T-helper 2 cell (primary cell): ENCODE measurements around the gene LYRM2.
A peak's percentile ranks its signal among the peaks of the same experiment; 100 is the strongest.
"Not testable (repeated sequence)": the region's sequence is repeated elsewhere in the genome, so short reads cannot be mapped to it uniquely, and the experiment has no call there.

ENCODE experiments used
- DNase-seq, 5 experiments: peaks; one replicate each; pipeline versions ENCODE4 v3.0.0 to v3.0.0-alpha.2; 2012 to 2022

LYRM2 gene

GRCh38 chr6:89644864-89645263, 6.3 kb upstream of the LYRM2 start:
- DNase-seq, result no peak

- DNase-seq, result no peak
Observed at GRCh38 chr6:89643406-89643805, 4.9 kb upstream of the LYRM2 start.

- DNase-seq, result no peak
Observed at GRCh38 chr6:89642956-89643355, 4.4 kb upstream of the LYRM2 start.

DNA sequence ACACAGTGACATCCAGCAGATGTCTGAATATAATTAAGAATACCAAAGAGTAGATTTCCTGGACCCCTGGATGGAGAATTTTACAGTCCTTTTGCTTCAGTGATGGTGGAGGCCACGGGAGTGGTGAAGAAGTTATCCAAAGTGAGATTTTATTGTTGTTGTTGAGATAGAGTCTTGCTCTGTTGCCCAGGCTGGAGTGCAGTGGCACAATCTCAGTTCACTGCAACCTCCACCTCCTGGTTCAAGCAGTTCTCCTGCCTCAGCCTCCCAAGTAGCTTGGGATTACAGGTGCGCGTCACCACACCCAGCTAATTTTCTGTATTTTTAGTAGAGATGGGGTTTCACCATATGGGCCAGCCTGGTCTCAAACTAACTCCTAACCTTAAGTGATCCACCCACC, 3.0 kb upstream of the LYRM2 start:
- not testable (repeated sequence) for DNase-seq

DNA sequence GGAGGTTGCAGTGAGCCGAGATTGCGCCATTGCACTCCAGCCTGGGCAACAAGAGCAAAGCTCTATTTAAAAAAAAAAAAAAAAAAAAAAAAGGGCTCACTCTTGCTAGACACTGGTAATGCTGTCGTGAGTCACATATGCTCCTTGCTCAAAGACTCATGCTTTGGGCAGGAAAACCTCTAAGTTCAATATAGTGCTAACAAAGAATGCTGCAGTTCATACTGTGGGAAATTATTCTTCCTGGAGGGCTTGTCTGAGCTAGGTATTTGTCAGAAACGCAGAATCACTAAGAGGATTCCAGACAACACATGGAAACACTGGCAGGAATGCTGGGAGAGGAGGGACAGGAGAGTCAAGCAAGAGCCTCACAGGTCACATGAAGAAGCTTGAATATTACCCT, 2.3 kb upstream of the LYRM2 start:
- DNase-seq, result no peak

DNA sequence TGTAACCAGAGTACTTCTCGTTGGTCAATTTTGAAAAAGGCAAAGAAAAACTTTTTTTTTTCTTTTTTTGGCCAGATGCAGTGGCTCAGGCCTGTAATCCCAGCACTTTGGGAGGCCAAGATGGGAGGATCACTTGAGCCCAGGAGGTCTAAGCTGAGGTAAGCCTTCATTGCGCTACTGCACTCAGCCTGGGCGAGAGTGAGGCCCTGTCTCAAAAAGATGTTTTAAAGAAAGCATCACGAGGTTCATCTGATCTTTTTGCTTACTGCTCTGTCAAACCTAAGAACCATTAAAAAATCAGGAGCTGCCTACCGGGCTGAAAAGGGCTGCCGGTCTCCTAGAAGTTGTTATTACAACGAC, 607 bp downstream of the LYRM2 start:
- DNase-seq, result no peak

GRCh38 chr6:89636412-89636811, 2.1 kb downstream of the LYRM2 start:
- not testable (repeated sequence) for DNase-seq

DNA sequence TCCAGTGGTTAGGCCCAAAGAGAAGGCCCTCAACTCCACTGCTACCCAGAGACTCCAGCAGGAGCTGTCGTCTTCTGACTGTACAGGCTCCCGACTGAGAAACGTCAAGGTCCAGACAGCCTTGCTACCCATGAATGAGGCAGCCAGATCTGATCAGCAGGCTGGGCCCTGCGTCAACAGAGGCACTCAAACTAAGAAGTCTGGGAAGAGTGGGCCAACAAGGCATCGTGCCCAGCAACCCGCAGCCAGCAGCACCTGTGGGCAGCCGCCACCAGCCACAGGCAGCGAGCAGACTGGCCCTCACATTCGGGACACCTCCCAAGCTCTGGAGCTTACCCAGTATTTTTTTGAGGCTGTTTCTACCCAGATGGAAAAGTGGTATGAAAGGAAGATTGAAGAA, 8.1 kb downstream of the LYRM2 start:
- DNase-seq, result no peak

DNA sequence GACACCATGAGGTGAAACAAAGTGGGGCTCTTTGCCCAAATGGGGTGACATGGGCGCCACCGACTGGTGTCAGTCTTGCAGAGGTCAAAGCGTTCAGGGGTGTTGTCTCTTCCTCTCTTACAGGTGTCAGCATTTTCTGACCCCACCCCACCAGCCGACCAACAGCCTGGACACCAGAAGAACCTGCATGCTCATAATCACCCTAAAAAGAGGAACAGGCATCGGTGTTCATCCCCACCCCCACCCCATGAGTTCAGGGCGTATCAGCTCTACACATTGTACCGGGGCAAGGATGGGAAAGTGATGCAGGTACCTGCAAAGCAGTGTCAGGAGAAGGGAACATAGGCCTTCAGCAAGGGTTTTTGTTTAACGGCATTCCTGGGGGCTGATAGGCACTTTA, 14.8 kb downstream of the LYRM2 start:
- no peak for DNase-seq

DNA sequence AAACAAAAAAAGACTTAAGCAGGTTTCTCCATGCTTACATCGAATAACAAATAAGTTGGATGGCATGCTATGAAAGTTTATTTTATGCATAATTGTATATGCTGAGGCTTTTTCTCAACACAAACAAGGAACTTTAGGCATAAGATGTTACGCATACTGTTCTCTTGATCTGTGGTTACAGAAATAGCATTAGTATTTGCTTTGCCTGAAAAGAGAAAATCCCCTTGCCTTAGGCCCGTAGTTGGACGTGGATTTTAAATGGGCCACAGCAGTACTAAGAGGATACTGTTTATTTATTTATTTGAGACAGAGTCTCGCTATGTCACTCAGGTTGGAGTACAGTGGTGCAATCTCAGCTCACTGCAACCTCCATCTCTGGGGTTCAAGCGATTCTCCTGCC, 19.0 kb downstream of the LYRM2 start:
- DNase-seq, result no peak

DNA sequence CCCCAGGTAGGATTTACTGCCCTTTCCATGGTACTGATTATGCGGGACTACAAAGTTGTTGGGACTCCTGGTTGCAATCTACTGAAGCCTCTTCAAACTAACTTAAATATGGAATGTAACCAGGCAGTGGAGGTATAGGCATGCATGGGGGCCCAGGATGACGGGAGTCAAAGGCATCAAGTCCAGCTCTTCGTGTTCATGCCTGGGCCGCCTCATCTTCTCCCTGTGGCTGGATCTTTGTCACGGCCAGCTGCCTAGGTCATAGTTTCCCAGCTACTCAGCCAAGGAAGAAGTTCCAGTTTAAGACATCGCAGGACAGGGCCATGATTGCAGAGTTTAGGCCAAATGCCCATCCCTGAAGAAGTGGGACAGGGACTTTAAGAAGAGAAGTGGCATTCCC, 20.5 kb downstream of the LYRM2 start:
- DNase-seq, result no peak

- DNase-seq, result no peak
Observed at GRCh38 chr6:89616531-89616930, 22.0 kb downstream of the LYRM2 start.

DNA sequence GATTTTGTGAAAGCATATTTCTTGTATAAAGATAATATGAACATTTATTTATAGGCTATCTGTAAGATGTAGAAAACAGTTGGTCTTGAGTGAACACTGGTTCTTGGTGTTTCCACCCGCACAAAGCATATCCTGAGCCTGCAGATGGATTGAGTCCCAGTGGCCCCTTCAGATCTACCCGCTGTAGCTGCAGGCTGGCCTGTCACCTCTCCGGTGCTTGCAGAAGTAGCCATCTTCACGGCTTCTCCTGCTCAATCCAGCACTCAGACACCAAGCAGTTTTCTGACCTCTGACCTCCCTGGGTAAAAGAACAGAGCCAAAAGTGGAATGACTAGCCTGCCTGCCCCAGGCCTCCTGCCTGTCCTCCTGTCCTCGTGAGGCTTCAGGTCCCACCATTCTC, 22.7 kb downstream of the LYRM2 start:
- DNase-seq, result no peak

GRCh38 chr6:89613790-89614189, 24.8 kb downstream of the LYRM2 start:
- no peak for DNase-seq

DNA sequence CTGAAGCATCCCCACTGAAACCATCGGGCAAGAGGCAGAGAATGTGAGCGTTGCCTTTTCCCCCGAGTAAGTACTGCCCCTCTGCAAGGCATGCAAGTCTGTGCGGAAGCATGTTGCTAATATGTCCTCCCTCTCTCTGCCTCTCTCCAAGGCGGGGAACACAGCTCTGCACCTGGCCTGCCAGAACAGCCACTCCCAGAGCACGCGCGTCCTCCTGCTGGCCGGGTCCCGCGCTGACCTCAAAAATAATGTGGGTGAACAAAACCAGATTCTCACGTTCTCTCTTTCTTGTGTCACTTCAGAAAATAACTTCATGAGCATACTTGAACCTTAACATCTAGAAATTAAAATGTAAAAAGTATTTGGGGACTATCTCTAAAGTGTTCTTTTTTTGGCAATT, 26.4 kb downstream of the LYRM2 start:
- DNase-seq, result no peak

DNA sequence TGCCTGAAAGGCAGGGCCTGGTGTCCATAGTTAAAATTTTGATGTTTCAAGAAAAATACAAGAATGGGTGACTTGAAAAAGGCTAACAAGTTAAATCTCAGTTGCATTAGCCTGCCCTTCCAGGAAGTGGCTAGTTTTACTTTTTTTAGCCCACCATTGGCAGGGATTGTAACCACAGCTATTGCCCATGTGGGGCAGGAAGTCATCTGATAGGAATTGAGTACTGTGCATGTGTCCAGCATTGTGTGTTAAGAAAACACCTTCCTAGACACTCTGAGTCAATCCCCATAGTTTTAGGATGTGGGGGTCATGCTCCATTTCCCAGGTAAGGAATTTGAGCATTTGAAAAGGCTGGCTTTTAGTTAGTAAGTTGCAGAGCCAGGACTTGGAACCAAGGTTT, 26.9 kb downstream of the LYRM2 start:
- DNase-seq, result peak in 1 of 5 experiments; percentile 20

DNA sequence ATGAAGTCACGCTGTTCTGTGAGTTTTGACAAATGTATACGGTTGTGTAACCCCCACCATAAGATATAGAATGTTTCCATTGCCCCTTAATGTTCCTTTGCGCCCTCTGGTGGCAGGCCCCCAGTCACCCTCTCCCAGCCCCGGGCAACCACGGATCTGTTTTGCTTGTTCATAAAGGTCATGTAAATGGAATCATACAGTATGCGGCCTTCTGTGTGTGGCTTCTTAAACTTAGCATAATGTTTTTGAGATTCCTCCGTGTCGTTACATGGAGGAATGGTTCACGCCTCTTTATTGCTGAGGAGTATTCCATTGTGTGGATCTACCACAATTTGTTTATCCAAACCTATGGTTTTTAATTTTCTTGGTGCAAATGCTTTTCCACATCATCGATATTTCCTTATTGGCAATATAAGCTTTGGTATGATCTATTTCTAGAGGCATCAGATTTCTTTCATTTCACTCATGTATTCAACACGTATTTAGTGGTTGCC, 28.4 kb downstream of the LYRM2 start:
- peak; percentile 43 to 71 (median 66) for DNase-seq

DNA sequence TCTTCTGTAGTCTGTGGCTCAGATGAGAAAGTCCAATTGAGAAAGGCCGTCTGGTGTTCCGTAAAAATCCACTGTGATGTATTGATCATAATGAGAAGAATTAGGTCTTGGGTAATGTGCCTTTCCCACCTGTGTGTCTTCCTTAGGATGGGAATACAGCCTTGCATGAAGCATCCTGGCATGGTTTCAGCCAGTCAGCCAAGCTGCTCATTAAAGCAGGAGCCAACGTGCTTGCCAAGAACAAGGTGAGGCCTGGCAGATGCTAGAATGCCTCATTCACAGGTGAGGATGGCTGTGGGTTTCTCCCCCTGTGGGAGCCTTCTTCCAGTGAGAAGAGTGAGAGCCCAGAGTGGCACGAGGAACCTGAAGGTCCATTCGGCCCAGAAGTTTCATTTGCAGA, 32.7 kb downstream of the LYRM2 start:
- no peak for DNase-seq

GRCh38 chr6:89604653-89605052, 33.9 kb downstream of the LYRM2 start:
- no peak for DNase-seq

DNA sequence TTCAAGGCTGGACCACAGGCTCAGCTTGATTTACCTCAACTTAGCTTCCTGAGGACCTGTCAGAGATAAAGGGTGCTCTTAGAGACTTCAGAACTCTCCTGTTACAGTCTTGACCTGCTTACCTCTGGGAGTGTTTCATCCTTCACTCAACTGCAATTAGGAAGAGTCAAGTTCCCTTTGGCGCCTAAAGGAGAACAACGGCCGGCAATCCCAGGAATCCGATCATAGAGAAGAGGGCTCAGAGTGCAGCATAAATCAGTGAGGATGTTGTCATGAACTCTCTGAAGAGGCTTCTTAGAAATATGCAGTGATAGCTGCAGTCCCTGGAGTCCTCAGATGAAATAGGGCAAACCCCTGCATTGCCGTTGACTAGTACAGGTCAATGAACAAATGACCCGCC, 36.4 kb downstream of the LYRM2 start:
- DNase-seq, result no peak

DNA sequence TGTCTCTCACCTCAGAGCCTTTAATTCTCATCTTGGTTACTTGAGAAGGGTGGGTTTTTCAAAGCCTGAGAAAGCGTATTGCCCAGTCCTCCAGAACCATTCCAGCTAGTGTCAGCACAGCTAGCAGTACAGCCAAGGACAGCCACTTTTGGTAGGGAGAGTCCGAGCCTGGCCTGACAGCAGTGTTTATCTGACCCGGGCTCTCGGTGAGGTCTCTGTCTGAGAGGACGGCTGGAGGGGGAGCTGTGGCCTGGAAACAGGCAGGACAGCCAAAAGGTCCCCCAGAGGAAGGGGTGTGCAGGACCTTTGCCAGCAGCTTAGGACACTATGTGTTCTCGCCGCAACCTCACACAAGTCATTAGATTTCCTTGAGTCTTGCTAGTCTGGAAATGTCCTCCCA, 38.8 kb downstream of the LYRM2 start:
- no peak for DNase-seq

DNA sequence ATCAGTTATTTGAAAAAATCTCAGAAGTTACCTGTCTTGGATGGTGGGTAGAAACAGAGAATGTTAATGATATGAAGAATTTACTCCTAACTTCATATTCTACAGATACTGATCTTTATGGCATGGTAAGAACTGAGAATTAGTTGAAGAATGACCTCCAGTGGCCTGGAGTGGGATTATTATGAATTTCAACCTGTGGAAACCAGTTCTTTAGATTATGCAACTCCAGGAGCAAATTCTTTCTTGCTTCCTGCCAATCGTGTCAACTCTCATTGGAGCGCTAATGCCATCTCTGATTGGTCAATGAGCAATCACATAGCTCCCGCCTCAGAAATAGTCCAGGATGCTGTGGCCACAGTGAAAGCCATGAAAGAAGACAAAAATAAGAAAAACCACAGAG, 40.6 kb downstream of the LYRM2 start:
- DNase-seq, result no peak

GRCh38 chr6:89597372-89597771, 41.2 kb downstream of the LYRM2 start:
- DNase-seq, result no peak

DNA sequence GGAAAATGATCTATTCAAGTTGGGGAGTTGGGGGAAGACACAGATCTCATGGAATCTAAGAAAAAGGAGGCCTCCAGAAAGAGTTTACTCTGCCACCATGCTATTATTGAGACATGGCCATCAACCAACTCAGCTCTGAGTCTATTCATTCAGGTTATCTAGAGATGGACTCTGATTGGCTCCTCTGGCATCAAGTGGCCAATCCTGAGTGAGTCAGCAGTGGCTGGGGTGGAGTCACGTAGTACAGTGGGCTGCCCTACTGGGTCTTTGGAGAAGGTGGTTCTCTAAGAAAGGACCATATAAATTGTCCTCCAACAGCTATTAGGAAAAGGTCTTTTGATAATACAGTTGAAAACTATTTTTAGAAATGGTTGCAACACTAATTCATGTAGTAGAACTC, 42.1 kb downstream of the LYRM2 start:
- DNase-seq, result no peak

DNA sequence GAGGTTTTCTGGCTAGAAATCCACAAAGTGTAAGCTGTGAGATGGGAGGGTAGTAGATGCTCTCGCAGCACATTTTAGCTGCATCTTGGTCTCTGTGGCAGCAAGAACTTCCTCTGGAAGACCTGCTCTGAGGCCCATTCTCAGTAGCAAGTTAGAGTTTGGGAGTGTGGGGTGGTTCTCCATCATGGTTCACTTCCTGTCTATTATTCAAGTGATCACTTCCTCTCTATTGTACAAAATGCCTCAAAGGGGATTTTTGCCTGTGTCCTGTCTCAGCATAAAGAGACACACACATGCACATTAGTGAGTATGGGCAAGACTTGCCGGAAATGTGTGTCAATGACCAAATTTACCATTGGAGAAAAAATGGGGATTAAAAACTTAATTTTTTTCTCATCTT, 42.5 kb downstream of the LYRM2 start:
- peak in 1 of 5 experiments; percentile 34 for DNase-seq

DNA sequence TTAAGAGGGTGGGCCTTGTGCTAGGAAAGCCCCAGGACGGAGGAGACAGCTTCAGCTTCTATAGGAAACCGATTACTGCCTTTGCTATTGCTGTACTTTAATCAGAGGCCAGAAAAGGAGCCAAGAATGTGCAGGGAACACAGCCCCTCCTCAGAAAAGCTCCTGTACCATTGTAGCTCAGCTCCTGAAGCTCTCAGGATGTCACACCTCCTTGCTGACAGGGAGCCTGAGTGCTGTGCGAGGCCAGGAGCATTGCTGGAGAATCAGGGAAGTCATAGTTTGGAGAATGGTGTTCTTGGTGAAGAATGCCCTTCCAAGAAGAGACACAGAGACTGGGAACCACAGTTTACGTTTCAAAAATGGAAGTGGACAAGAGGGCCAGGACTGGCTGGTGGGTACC, 46.8 kb downstream of the LYRM2 start:
- DNase-seq, result no peak
